Measurements from ENCODE around the gene COG6.

Gene COG6

DNA sequence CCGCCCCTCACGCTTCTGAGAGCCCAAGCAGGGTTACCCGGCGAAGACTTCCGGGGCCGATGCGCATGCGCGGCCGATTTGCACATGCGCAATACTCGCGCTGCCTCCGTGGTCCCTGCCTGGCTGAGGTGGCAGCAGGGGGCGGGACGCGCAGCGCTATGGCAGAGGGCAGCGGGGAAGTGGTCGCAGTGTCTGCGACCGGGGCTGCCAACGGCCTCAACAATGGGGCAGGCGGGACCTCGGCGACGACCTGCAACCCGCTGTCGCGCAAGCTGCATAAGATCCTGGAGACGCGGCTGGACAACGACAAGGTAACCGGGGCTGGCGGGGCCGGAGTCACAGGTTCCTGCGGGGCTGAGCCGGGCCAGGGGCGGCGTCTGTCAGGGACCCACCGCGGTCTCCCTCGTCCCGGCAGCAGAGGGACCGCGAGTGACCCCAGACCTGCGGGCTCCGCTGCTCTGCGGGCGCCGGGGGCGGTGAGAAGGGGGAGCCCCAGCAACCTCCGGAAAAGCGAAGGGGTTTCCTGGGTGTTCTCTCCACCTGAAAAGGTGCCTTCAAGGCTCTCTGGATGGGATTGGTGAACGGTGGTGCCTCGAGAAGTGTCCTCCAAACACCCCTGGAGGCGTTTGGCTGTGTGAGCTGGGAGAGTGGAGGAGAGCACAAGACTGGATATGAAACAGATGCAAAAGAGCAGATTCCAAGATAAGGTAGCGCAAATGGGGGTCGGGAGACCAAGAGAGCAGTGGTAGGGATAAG is at the start of gene COG6:
TSS of gene COG6 (plus strand) at position 94 of the 756 bp plus-strand sequence. CDS start at position 159, 65 bp downstream.
- TF ChIP-seq, protein P1, sequence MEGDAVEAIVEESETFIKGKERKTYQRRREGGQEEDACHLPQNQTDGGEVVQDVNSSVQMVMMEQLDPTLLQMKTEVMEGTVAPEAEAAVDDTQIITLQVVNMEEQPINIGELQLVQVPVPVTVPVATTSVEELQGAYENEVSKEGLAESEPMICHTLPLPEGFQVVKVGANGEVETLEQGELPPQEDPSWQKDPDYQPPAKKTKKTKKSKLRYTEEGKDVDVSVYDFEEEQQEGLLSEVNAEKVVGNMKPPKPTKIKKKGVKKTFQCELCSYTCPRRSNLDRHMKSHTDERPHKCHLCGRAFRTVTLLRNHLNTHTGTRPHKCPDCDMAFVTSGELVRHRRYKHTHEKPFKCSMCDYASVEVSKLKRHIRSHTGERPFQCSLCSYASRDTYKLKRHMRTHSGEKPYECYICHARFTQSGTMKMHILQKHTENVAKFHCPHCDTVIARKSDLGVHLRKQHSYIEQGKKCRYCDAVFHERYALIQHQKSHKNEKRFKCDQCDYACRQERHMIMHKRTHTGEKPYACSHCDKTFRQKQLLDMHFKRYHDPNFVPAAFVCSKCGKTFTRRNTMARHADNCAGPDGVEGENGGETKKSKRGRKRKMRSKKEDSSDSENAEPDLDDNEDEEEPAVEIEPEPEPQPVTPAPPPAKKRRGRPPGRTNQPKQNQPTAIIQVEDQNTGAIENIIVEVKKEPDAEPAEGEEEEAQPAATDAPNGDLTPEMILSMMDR (IDR thresholded peaks at IDR 0.05; ENCODE audit: low read depth, low read length) = peak; percentile 11
- H3K4me3 ChIP-seq (replicated peaks in 1 of 2; ENCODE audit: low read depth in 2 of 2, low read length in 2 of 2) = peak within 1 kb of the TSS; percentile 97 to 99
- peak; percentile 88 to 90 for DNase-seq (ENCODE audit: low read depth in 2 of 2)

GRCh38 chr13:39605677-39606320 is 49.7 kb upstream of the COG6 start:
- TF ChIP-seq, protein P1 (IDR thresholded peaks at IDR 0.05; ENCODE audit: low read depth, low read length) = no peak
- no peak overlapping the region for H3K4me3 ChIP-seq (replicated peaks in 1 of 2; ENCODE audit: low read depth in 2 of 2, low read length in 2 of 2)
- DNase-seq (ENCODE audit: low read depth in 2 of 2) = no peak

DNA sequence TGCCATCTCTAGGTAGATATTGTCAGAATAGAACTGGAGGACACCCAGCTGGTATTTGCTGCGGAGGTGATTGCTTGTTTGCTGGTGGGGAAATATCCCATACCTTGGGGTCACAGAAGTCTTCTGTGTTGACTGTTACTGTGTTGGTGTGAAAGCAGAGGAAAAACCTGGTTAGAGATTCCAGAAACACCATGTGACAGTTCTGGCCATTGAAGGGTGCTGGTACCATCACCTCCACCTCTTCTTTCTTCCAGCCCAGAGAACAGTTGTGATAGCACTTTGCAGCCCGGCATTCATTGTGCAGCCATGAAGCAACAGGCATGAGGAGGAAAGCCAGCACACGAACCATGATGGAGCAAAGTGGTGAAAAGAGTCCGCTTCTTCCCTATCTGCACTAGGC is 47.6 kb upstream of the COG6 start:
- no peak for DNase-seq (ENCODE audit: low read depth in 2 of 2)
- TF ChIP-seq, protein P1 (IDR thresholded peaks at IDR 0.05; ENCODE audit: low read depth, low read length) = no peak
- no peak overlapping the region for H3K4me3 ChIP-seq (replicated peaks in 1 of 2; ENCODE audit: low read depth in 2 of 2, low read length in 2 of 2)

- peak; percentile 86 for DNase-seq (ENCODE audit: low read depth in 2 of 2)
- no peak overlapping the region for H3K4me3 ChIP-seq (replicated peaks in 1 of 2; ENCODE audit: low read depth in 2 of 2, low read length in 2 of 2)
Measured at GRCh38 chr13:39612023-39612637, 43.3 kb upstream of the COG6 start.

DNA sequence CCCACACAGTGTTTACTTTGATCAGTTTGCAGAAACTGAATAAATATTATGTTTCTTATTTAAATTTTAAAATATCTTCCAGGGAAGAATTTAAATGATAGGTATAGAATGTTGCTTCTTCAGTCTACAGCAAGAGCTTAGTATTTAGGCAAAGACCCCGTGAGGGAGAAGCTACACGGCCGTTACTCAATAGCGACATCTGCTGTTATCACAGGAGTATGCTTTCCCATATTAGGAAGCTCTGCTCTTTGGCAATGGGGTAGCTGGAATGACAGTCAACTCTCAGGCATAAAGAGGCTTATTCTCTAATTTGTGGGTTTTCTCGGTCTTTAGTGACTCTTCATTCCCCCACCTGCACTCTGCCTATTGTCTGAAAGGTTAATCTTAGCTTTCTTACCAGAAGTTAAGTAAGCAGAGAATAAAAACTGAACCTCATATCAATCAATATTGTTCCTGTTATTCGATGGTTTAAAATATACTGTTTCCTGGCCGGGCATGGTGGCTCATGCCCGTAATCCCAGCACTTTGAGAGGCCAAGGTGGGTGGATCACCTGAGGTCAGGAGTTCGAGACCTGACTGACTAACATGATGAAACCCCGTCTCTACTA is 39.3 kb upstream of the COG6 start:
- H3K4me3 ChIP-seq (replicated peaks in 1 of 2; ENCODE audit: low read depth in 2 of 2, low read length in 2 of 2) = no peak overlapping the region
- peak; percentile 78 to 84 for DNase-seq (ENCODE audit: low read depth in 2 of 2)
- TF ChIP-seq, protein P1 (IDR thresholded peaks at IDR 0.05; ENCODE audit: low read depth, low read length) = peak; percentile 94

More at GRCh38 chr13:39612023-39612637, 43.3 kb upstream of the COG6 start:
- TF ChIP-seq, protein P1 (IDR thresholded peaks at IDR 0.05; ENCODE audit: low read depth, low read length) = peak; percentile 70

GRCh38 chr13:39618561-39618960 is 36.9 kb upstream of the COG6 start:
- H3K4me3 ChIP-seq (replicated peaks in 1 of 2; ENCODE audit: low read depth in 2 of 2, low read length in 2 of 2) = no peak overlapping the region
- TF ChIP-seq, protein P1 (IDR thresholded peaks at IDR 0.05; ENCODE audit: low read depth, low read length) = no peak
- no peak for DNase-seq (ENCODE audit: low read depth in 2 of 2)
